GM12891 (cell line): ENCODE results near the gene CYFIP1.

Source experiments
- DNase-seq: peaks from one replicate; pipeline ENCODE4 v3.0.0; 2011; ENCODE audit warnings: low spot score; ENCODE audit not compliant: insufficient read length
- FAIRE-seq: peaks from 2 replicates; lab custom pipeline; 2011; peaks lifted over from hg19 to GRCh38; lab: Jason Lieb, UNC
- PAX5 ChIP-seq: IDR thresholded peaks from 2 replicates; pipeline ENCODE4 v1.6.1; 2011; ENCODE audit warnings: low read length, moderate library complexity, mild to moderate bottlenecking; ENCODE audit not compliant: insufficient read depth, severe bottlenecking
- POLR2A ChIP-seq: IDR thresholded peaks from 2 replicates; pipeline ENCODE4 v1.6.1; 2011; ENCODE audit warnings: low read depth, low read length, control low read depth
- POLR2AphosphoS5 ChIP-seq: IDR thresholded peaks from 2 replicates; pipeline ENCODE4 v1.6.1; 2011; ENCODE audit warnings: low read depth, low read length, control low read depth
- POU2F2 ChIP-seq: IDR thresholded peaks from 2 replicates; pipeline ENCODE4 v1.6.1; 2011; ENCODE audit warnings: low read depth, mild to moderate bottlenecking, control low read depth, low read length, moderate library complexity
- SPI1 ChIP-seq: IDR thresholded peaks from 2 replicates; pipeline ENCODE4 v1.6.1; 2011; ENCODE audit warnings: low read depth, low read length, control low read depth
- TAF1 ChIP-seq: IDR thresholded peaks from 2 replicates; pipeline ENCODE4 v1.6.1; 2011; ENCODE audit warnings: low read depth, low read length, control low read depth

CYFIP1 gene

GRCh38 chr15:22951381-22952280 lies 28.5 kb downstream of the CYFIP1 start:
- FAIRE-seq, result no peak
- TF ChIP-seq POLR2A, result no peak
- no peak for TF ChIP-seq POLR2AphosphoS5
- TF ChIP-seq PAX5, result no peak
- TF ChIP-seq POU2F2, result no peak
- TF ChIP-seq TAF1, result no peak
- no peak for TF ChIP-seq SPI1

GRCh38 chr15:22951031-22951380 lies 29.2 kb downstream of the CYFIP1 start:
- no peak for DNase-seq
- no peak for FAIRE-seq
- no peak for TF ChIP-seq POU2F2

More at GRCh38 chr15:22951381-22952280, 28.5 kb downstream of the CYFIP1 start:
- no peak for DNase-seq

GRCh38 chr15:22950256-22950990 lies 29.7 kb downstream of the CYFIP1 start:
- no peak for TF ChIP-seq POLR2A
- no peak for TF ChIP-seq TAF1
- no peak for TF ChIP-seq POU2F2
- no peak for TF ChIP-seq POLR2AphosphoS5
- TF ChIP-seq SPI1, result no peak
- no peak for TF ChIP-seq PAX5
- DNase-seq (no peak), FAIRE-seq (no peak)

- no peak for FAIRE-seq
- DNase-seq, result peak; percentile 44
- TF ChIP-seq POU2F2, result no peak
- no peak for TF ChIP-seq POLR2A
- no peak for TF ChIP-seq PAX5
- no peak for TF ChIP-seq POLR2AphosphoS5
These were observed 31.1 kb downstream of the CYFIP1 start for GRCh38 chr15:22949074-22949547.

- TF ChIP-seq POLR2AphosphoS5, result no peak
- no peak for TF ChIP-seq PAX5
- TF ChIP-seq POU2F2, result no peak
- TF ChIP-seq SPI1, result no peak
- no peak for TF ChIP-seq POLR2A
- no peak for TF ChIP-seq TAF1
- FAIRE-seq, result no peak
- no peak for DNase-seq
These were observed 32.1 kb downstream of the CYFIP1 start for GRCh38 chr15:22948056-22948455.

GRCh38 chr15:22947101-22948000 lies 32.8 kb downstream of the CYFIP1 start:
- TF ChIP-seq POLR2A, result no peak
- TF ChIP-seq POU2F2, result no peak
- no peak for TF ChIP-seq TAF1
- TF ChIP-seq SPI1, result no peak
- no peak for TF ChIP-seq POLR2AphosphoS5
- no peak for TF ChIP-seq PAX5
- FAIRE-seq (no peak), DNase-seq (no peak)

- DNase-seq, result no peak
- no peak for FAIRE-seq
- no peak for TF ChIP-seq POU2F2
These were observed 35.1 kb downstream of the CYFIP1 start for GRCh38 chr15:22945071-22945470.

- no peak for TF ChIP-seq POLR2AphosphoS5
- no peak for TF ChIP-seq POLR2A
- TF ChIP-seq PAX5, result no peak
- no peak for TF ChIP-seq TAF1
- no peak for TF ChIP-seq SPI1
- no peak for TF ChIP-seq POU2F2
- no peak for FAIRE-seq
- DNase-seq, result no peak
These were observed 35.5 kb downstream of the CYFIP1 start for GRCh38 chr15:22944651-22945050.

GRCh38 chr15:22942877-22943276 lies 37.3 kb downstream of the CYFIP1 start:
- TF ChIP-seq POLR2AphosphoS5 (no peak), SPI1 (no peak), POLR2A (no peak), POU2F2 (no peak), TAF1 (no peak), PAX5 (no peak)

More at GRCh38 chr15:22942877-22943276, 37.3 kb downstream of the CYFIP1 start:
- FAIRE-seq (no peak), DNase-seq (no peak)
